ENCODE measurements around the gene FBRS.
"Not testable (repeated sequence)": the region's sequence is repeated elsewhere in the genome, so short reads cannot be mapped to it uniquely, and the experiment has no call there.

The FBRS gene

DNA sequence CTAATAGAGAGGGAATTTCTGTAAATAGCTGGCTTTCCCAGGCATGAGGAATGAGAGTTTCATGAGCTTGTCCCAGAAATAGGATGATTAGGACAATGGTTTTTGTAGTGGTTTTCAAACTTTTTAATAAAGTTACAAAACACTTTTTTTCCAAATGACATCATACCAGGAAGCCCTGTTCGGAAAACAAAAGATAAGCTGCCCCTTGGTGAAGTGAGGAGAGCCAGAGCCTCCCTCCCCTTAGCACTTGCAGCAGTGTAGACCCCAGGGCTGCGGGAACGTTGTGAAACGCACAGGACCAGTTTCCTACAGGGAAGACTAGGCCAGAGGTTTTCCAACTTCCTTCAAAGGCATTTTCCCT is 7.6 kb downstream of the FBRS start:
- no peak for DNase-seq

GRCh38 chr16:30666681-30667080 is 8.4 kb downstream of the FBRS start:
- no peak for DNase-seq

- no peak for DNase-seq
Observed at GRCh38 chr16:30667361-30667905, 9.2 kb downstream of the FBRS start.

- DNase-seq = no peak
Observed at GRCh38 chr16:30668393-30668792, 10.2 kb downstream of the FBRS start.

DNA sequence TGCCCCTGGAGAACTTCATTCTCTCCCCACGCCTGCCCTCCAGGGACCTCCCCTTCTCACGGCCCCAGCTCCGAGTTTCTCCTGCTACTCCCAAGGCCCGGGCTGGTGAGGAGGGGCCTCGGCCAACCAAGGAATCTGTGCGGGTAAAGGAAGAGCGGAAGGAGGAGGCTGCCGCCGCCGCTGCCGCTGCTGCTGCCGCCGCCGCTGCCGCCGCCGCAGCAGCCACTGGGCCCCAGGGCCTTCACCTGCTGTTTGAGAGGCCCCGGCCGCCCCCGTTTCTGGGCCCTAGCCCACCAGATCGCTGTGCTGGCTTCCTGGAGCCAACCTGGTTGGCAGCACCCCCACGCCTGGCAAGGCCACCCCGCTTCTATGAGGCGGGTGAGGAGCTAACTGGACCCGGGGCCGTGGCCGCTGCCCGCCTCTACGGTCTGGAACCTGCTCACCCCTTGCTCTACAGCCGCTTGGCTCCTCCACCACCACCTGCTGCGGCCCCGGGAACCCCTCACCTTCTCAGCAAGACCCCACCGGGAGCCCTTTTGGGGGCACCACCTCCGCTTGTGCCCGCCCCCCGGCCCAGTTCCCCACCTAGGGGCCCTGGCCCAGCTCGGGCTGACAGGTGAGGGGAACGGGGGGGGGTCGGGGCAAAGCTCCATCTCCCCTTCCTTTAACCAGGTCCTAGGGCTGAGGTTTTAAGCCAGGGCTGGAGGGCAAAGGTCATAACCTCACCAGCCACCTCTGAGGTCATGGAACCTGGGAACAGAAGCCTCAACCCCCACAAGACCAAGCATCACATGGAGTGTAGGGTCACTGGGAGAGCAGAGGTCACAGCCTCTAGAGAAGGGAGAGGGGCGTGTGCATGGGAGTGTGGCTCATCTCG is 11.0 kb downstream of the FBRS start:
- DNase-seq = no peak

GRCh38 chr16:30669903-30670824 is 11.9 kb downstream of the FBRS start:
- DNase-seq = no peak

- no peak for DNase-seq
Observed at GRCh38 chr16:30675143-30675542, 16.9 kb downstream of the FBRS start.

- DNase-seq = no peak
Observed at GRCh38 chr16:30677931-30678585, 19.8 kb downstream of the FBRS start.

GRCh38 chr16:30678586-30678970 is 20.3 kb downstream of the FBRS start:
- DNase-seq = no peak

DNA sequence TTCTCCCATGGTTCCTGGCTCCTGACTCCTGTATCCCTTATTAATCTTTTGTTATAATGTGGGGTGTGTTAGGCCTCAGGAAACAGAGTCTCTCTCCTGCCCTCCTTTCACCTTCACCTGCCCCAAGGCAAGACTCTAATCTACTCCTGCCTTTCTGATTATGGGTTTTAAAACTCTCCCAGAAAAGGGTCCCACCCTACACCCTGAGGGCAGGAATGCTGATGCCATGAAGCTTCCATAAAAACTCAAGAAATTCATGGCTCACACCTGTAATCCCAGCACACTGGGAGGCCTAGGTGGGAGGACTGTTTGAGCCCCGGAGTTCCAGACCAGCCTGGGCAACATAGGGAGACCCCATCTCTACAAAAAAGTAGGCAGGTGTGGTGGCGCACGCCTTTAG is 22.1 kb downstream of the FBRS start:
- DNase-seq = no peak

GRCh38 chr16:30688701-30689100 is 30.5 kb downstream of the FBRS start:
- no peak for DNase-seq

DNA sequence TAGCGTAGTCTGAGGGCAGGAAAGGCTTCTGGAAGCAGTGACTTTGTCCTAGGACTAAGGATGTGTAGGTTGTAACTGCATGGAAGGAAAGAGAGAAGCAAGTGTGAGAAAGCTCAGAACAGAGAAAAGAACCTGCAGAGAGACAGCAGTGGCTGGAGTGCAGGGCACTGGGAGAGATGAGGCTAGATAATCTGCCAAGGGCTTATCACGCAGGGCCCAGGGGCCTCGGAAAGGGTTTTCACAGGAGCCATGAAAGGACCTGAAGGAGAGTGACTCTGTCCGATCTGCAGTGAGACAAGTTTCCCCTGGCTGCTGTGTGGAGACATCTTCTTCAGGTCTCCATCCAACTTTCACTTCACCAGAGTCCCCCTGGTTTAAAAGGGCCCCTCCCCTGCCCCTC is 33.7 kb downstream of the FBRS start:
- no peak for DNase-seq

DNA sequence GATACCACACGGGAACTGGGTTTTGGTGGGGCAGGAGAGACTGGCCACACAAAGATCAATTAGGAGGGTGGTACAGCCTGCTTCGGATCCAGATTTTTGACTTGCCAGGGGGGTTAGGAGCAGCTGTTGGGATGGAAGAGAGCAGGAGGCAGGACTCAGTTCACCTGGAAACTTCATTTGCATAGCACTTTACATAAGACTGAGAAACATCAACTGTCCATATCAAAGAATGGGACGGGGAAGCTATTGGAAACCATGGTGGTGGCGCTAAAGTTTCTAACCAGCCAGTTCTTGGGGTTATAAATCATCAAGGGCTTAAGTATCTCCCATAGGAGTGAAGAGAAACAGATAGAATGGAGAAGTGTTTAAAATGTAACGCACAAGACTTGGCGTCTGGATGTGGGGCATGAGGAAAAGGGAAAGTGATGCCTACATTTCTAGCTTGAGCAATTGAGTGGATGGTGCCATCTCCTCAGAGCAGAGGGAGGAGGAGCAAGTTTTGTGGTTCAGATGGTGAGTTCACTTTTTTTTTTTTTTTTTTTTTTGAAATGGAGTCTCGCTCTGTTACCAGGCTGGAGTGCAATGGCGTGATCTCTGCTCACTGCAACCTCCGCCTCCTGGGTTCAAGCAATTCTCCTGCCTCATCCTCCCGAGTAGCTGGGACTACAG is 34.3 kb downstream of the FBRS start:
- DNase-seq = no peak

DNA sequence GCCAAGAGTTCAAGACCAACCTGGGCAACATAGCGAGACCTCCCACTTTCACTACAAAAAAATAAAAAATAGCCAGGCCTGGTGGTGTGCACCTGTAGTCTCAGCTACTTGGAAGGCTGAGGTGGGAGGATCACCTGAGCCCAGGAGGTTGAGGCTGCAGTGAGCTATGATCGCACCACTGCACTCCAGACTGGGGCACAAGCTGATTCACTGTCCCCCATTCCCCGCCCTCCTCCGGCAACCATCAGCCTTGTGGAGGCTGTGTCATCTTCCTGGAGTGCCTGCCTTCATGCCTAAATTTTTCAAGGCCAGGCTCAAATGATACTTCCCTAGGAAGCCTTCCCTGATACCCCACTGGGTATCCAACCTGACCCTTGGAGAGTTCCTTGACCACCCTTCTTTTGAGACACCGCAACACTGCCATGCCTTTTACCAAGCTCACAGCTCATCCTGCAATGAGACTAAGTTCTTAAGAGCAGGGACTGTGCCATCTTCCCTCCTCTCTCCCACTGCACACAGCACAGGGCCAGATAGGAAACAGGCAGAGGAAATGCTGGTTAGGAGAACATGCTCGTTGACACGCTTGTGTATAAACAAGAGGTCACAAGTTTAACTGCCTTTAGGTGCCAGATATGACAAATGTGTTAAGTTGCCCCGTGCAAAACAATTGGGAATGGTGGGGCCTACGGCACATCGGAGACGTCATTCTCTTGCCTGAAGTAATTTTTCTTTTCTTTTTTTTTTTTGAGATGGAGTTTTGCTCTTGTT is 36.9 kb downstream of the FBRS start:
- DNase-seq = peak in 1 of 2 donors; percentile 39

DNA sequence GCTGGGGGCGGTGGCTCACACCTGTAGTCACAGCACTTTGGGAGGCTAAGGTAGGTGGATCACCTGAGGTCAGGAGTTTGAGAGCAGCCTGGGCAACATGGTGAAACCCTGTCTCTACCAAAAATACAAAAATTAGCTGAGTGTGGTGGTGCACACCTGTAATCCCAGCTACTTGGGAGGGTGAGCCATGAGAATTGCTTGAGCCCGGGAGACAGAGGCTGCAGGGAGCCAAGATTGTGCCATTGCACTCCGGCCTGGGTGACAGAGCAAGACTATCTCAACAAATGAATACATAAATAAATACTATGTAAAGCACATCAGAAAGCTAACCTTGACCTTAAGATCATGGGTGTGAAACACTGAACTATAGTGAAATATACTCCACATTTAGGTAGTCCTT is 38.4 kb downstream of the FBRS start:
- DNase-seq = not testable (repeated sequence)

GRCh38 chr16:30697264-30698138 is 39.3 kb downstream of the FBRS start:
- peak in 1 of 2 donors; percentile 98 for DNase-seq

DNA sequence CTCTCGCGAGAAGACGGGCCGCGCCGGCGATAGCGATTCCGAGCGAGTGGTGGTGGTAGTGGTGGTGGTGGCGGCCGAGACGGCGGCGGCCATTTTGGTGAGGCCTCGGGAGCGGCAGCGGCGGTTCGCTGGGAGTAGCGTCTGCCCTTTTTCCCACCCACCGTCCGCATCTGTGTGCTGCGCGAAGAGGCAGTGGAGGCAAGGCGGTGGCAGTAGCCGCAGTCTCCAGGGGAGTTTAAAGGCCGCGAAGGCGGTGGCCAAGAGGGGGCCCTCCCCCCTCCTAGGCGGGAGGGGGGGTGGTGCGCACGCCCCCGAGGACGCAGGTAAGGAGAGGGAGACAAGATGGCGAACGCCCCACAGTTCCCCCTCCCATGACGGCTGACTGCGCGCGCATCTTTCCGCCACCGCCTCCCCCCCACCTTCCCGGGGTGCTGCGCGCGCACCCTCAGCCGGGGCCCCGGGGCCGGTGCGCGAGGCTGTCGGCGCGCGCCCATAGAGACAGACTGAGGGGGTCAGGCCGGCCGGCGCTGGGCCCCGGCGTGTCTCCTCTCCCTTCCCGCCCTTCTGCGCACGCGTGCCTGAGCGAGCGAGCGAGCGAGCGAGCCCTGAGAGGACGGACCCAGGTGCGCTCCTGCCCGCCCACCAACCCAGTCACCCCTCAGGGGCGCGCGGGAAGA is 40.0 kb downstream of the FBRS start:
- DNase-seq = peak; percentile 77 to 99

GRCh38 chr16:30698816-30699614 is 40.8 kb downstream of the FBRS start, which contains the start of gene SRCAP:
SRCAP (plus strand) TSS chr16:30699171; CDS start chr16:30700825, 1,654 bp downstream.
- peak; percentile 60 to 78 for DNase-seq

DNA sequence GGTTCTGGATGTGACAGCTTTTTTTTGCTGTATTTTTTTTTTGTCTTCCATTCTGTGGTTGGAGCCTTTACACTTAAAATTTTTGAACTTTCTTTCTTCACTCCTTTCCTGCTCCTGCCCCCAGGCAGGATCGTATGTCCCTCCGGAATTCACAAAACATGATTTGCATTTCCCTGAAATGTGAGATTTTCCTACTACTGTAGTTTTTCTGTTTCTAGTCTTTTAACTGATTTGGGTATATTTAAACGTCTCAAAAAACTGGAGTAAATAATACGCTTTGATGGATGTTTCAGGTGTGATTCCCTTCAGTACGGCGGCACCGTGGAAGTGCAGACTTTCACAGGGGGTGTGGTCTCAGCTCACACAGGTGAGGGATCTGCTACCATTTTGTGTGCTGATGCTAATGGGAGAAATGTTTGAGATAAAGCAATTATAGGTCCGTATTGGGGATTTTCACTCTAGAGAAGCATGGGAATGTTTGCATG is 41.4 kb downstream of the FBRS start:
- DNase-seq = no peak
